ENCODE measurements around the gene DLGAP4. TPM values are rescaled to one million over a fixed set of nuclear protein-coding genes. Genes with fewer than 3 reads are reported as not detected.
"Not testable (repeated sequence)": the region's sequence is repeated elsewhere in the genome, so short reads cannot be mapped to it uniquely, and the experiment has no call there.

The DLGAP4 gene
- total and polyA plus RNA-seq, 12 donors: 34.0 to 74.4 (median 55.6) TPM

DNA sequence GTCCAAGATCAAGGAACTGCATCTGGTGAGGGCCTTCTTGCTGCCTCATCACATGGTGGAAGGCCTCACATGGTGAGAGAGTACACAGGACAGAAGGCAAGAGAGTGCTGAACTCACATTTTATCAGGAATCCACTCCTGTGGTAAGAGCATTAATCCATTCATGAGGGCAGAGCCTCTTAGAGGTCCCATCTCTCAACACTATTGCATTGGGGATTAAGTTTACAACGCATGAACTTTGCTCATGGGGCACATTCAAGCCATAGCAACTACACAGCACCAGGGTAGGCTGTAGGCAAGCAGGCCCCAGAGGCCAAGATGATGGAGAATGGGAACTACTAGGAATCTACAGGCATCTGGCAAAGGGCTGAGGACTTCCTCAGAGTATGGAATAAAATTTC, 257.2 kb downstream of the DLGAP4 start:
- Histone ChIP-seq H3K4me1 (no peaks in the 10 kb centered on the region), H3K4me3 (no peak overlapping the region), H3K27me3 (no peaks in the 10 kb centered on the region), H3K27ac (no peak overlapping the region), H3K9me3 (peaks cover 0 to 12% (median 5%) of the 10 kb centered on the region in 11 donors), H3K36me3 (no peaks in the 10 kb centered on the region)
- TF ChIP-seq, protein P1, sequence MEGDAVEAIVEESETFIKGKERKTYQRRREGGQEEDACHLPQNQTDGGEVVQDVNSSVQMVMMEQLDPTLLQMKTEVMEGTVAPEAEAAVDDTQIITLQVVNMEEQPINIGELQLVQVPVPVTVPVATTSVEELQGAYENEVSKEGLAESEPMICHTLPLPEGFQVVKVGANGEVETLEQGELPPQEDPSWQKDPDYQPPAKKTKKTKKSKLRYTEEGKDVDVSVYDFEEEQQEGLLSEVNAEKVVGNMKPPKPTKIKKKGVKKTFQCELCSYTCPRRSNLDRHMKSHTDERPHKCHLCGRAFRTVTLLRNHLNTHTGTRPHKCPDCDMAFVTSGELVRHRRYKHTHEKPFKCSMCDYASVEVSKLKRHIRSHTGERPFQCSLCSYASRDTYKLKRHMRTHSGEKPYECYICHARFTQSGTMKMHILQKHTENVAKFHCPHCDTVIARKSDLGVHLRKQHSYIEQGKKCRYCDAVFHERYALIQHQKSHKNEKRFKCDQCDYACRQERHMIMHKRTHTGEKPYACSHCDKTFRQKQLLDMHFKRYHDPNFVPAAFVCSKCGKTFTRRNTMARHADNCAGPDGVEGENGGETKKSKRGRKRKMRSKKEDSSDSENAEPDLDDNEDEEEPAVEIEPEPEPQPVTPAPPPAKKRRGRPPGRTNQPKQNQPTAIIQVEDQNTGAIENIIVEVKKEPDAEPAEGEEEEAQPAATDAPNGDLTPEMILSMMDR (IDR thresholded peaks at IDR 0.05): no peak
- no peak for ATAC-seq
- 81 to 98% methylated on average over 1 of the region's 1 CpG for WGBS, 2 donors
- no peak for DNase-seq
- intact Hi-C loops (cut with DNase I): no loop called here

DNA sequence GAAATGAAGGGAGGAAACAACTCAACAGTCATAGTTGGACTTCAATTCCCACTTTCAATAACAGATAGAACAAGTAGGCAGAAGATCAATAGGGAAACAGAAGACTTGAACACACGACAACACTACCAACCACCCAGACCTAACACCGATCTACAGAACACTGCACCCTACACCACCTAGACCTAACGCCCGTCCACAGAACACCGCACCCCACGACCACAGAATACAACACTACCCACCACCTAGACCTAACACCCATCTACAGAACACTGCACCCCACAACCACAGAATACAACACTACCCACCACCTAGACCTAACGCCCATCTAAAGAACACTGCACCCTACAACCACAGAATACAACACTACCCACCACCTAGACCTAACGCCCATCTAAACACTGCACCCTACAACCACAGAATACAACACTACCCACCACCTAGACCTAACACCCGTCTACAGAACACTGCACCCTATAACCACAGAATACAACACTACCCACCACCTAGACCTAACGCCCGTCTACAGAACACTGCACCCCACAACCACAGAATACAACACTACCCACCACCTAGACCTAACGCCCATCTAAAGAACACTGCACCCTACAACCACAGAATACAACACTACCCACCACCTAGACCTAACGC, 258.1 kb downstream of the DLGAP4 start:
- H3K4me3 ChIP-seq; H3K36me3 ChIP-seq; ATAC-seq; H3K4me1 ChIP-seq; H3K27ac ChIP-seq; H3K27me3 ChIP-seq; DNase-seq; intact Hi-C loops (cut with DNase I): not testable (repeated sequence)
- peaks cover 0 to 12% (median 5%) of the 10 kb centered on the region in 11 donors for H3K9me3 ChIP-seq
- 96% methylated on average over 12 to 13 of the region's 13 CpGs for WGBS, 2 donors

DNA sequence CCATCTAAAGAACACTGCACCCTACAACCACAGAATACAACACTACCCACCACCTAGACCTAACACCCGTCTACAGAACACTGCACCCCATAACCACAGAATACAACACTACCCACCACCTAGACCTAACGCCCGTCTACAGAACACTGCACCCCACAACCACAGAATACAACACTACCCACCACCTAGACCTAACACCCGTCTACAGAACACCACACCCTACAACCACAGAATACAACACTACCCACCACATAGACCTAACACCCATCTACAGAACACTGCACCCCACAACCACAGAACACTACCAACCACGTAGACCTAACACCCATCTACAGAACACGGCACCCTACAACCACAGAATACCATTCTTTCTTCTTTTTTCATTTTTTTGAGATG, 258.6 kb downstream of the DLGAP4 start:
- ATAC-seq; H3K36me3 ChIP-seq; H3K4me3 ChIP-seq; H3K27me3 ChIP-seq; DNase-seq; H3K27ac ChIP-seq; H3K4me1 ChIP-seq; intact Hi-C loops (cut with DNase I): not testable (repeated sequence)
- H3K9me3 ChIP-seq: peaks cover 0 to 12% (median 5%) of the 10 kb centered on the region in 11 donors
- 97 to 98% methylated on average over 6 of the region's 6 CpGs for WGBS, 2 donors

DNA sequence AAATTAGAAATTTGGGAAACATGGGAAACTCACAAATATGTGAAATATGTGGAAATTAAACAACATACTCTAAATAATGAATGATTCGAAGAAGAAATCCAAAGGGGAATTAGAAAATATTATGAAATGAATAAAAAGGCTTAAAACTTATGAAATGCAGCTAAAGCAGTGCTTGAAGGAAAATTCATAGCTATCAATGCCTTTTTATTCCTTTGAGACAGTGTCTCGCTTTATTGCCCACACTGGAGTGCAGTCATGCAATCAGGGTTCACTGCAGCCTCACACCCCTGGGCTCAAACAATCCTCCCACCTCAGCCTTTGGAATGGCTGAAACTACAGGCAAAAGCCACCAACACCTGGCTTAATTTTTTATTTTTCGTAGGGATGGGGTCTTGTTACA, 259.4 kb downstream of the DLGAP4 start:
- TF ChIP-seq, protein P1 (IDR thresholded peaks at IDR 0.05): no peak
- H3K4me1 ChIP-seq: no peaks in the 10 kb centered on the region
- no peak overlapping the region for H3K27ac ChIP-seq
- H3K9me3 ChIP-seq: peaks cover 0 to 12% (median 5%) of the 10 kb centered on the region in 11 donors
- no peaks in the 10 kb centered on the region for H3K36me3 ChIP-seq
- no peak for DNase-seq
- ATAC-seq: no peak
- WGBS, 2 donors: 95% methylated on average over 3 of the region's 3 CpGs
- no peaks in the 10 kb centered on the region for H3K27me3 ChIP-seq
- intact Hi-C loops (cut with DNase I): no loop called here
- no peak overlapping the region for H3K4me3 ChIP-seq

DNA sequence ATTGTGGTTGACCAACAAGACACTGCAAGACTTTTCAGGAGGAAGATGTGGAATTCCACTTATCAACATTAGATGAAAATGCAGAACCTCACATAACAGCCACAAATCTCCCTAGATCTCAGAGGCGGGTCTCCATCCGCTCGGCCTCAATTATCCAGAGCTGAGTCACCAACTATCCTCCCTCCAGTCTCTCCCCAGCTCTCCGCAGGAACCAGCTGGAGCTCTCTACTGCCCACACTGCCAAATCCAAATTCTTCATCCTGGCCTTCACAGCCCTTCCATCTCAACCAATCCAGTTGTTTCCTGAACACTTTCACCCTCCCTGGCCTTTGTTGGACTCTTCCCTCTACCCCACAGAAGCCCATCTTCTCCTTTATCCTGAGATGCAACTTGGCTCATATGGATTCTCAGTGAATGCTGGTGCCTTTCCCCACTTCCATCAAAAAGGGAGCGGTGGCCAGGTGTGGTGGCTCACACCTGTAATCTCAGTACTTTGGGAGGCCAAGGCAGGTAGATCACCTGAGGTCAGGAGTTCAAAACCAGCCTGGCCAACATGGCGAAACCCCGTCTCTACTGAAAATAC, 263.8 kb downstream of the DLGAP4 start:
- 71 to 81% methylated on average over 7 of the region's 7 CpGs for WGBS, 2 donors
- DNase-seq: no peak
- Histone ChIP-seq H3K4me1 (peaks cover 2 to 22% (median 7%) of the 10 kb centered on the region in 9 donors), H3K9me3 (peaks cover 0 to 12% (median 5%) of the 10 kb centered on the region in 11 donors), H3K27me3 (no peaks in the 10 kb centered on the region), H3K4me3 (no peak overlapping the region), H3K27ac (no peak overlapping the region), H3K36me3 (no peaks in the 10 kb centered on the region)
- ATAC-seq: no peak
- TF ChIP-seq, protein P1 (IDR thresholded peaks at IDR 0.05): no peak
- intact Hi-C loops (cut with DNase I): loop anchor here in 2 of 10 donors (5.0 to 10.0 kb wide), 2 partner anchors 37 to 185 kb away; partner anchors contain the start of gene RAB5IF (in 1 of the 2)

All from heart right ventricle (tissue), 16 donors.